Measurements from ENCODE around the gene ADARB2.
A peak's percentile ranks its signal among the peaks of the same experiment; 100 is the strongest.
"Not testable (repeated sequence)": the region's sequence is repeated elsewhere in the genome, so short reads cannot be mapped to it uniquely, and the experiment has no call there.

Gene ADARB2

GRCh38 chr10:1253523-1254353 lies 483.6 kb downstream of the ADARB2 start:
- intact Hi-C loops (cut with DNase I), result no loop called here
- no peak for DNase-seq

- DNase-seq, result peak in 15 of 42 donors; percentile 23 to 75 (median 62)
- intact Hi-C loops (cut with DNase I), result no loop called here
Observed at GRCh38 chr10:1251769-1252168, 485.6 kb downstream of the ADARB2 start.

- intact Hi-C loops (cut with DNase I), result no loop called here
- peak in 1 of 42 donors; percentile 38 for DNase-seq
Observed at GRCh38 chr10:1249142-1249920, 488.0 kb downstream of the ADARB2 start.

GRCh38 chr10:1248262-1248630 lies 489.1 kb downstream of the ADARB2 start:
- DNase-seq, result peak in 1 of 42 donors; percentile 28
- intact Hi-C loops (cut with DNase I), result not testable (repeated sequence)

- no peak for DNase-seq
- intact Hi-C loops (cut with DNase I), result no loop called here
Observed at GRCh38 chr10:1247598-1248261, 489.6 kb downstream of the ADARB2 start.

- intact Hi-C loops (cut with DNase I), result no loop called here
- DNase-seq, result peak in 1 of 42 donors; percentile 31
Observed at GRCh38 chr10:1244493-1244892, 492.8 kb downstream of the ADARB2 start.

- peak in 8 of 42 donors; percentile 36 to 80 (median 48) for DNase-seq
- intact Hi-C loops (cut with DNase I), result no loop called here
Observed at GRCh38 chr10:1243486-1244234, 493.7 kb downstream of the ADARB2 start.

- intact Hi-C loops (cut with DNase I), result no loop called here
- no peak for DNase-seq
Observed at GRCh38 chr10:1242975-1243374, 494.4 kb downstream of the ADARB2 start.

- no peak for DNase-seq
- intact Hi-C loops (cut with DNase I), result no loop called here
Observed at GRCh38 chr10:1241973-1242935, 495.1 kb downstream of the ADARB2 start.

- intact Hi-C loops (cut with DNase I), result no loop called here
- DNase-seq, result no peak
Observed at GRCh38 chr10:1241322-1241890, 495.9 kb downstream of the ADARB2 start.

GRCh38 chr10:1240341-1240775 lies 497.0 kb downstream of the ADARB2 start:
- intact Hi-C loops (cut with DNase I), result no loop called here
- peak in 31 of 42 donors; percentile 17 to 74 (median 45) for DNase-seq

GRCh38 chr10:1233031-1233430 lies 504.3 kb downstream of the ADARB2 start:
- DNase-seq, result peak in 3 of 42 donors; percentile 2 to 31 (median 26)
- intact Hi-C loops (cut with DNase I), result no loop called here

GRCh38 chr10:1232164-1232911 lies 505.0 kb downstream of the ADARB2 start:
- intact Hi-C loops (cut with DNase I), result no loop called here
- no peak for DNase-seq

- peak in 5 of 42 donors; percentile 7 to 54 (median 35) for DNase-seq
- intact Hi-C loops (cut with DNase I), result no loop called here
Observed at GRCh38 chr10:1230592-1231275, 506.6 kb downstream of the ADARB2 start.

- intact Hi-C loops (cut with DNase I), result no loop called here
- peak in 2 of 42 donors; percentile 4 to 18 for DNase-seq
Observed at GRCh38 chr10:1230138-1230537, 507.2 kb downstream of the ADARB2 start.

GRCh38 chr10:1229574-1229973 lies 507.8 kb downstream of the ADARB2 start:
- intact Hi-C loops (cut with DNase I), result no loop called here
- DNase-seq, result no peak
